PFSK-1 (cell line): ENCODE measurements around the gene CFAP206.

ENCODE experiments used
- FOXP2 ChIP-seq: optimal IDR thresholded peaks from 2 replicates; pipeline ENCODE3; 2011; ENCODE audit warnings: borderline replicate concordance, control low read depth, inconsistent platforms; ENCODE audit not compliant: insufficient read depth; ENCODE audit errors: extremely low read length, extremely low read depth
- POLR2AphosphoS5 ChIP-seq: IDR thresholded peaks from 2 replicates; pipeline ENCODE4 v1.6.1; 2012; ENCODE audit warnings: low read depth, mild to moderate bottlenecking, control low read depth, low read length, moderate library complexity
- REST ChIP-seq, 2 experiments: IDR thresholded peaks; 2 replicates each; pipeline versions ENCODE4 v1.6.1 to v1.8.0; 2011 to 2012; ENCODE audit warnings: low read depth in 2 of 2, low read length in 2 of 2, control low read depth in 1 of 2, inconsistent platforms in 1 of 2, mild to moderate bottlenecking in 1 of 2, moderate library complexity in 1 of 2; ENCODE audit not compliant: insufficient read depth in 1 of 2
- SIN3A ChIP-seq: IDR thresholded peaks from 2 replicates; pipeline ENCODE4 v1.6.1; 2012; ENCODE audit warnings: mild to moderate bottlenecking, low read length, moderate library complexity, borderline replicate concordance; ENCODE audit not compliant: insufficient read depth
- TAF1 ChIP-seq: IDR thresholded peaks from 2 replicates; pipeline ENCODE4 v1.6.1; 2012; ENCODE audit warnings: low read length, control low read depth, borderline replicate concordance; ENCODE audit not compliant: insufficient read depth

CFAP206 gene

GRCh38 chr6:87396595-87397392, 11.0 kb upstream of the CFAP206 start:
- TF ChIP-seq TAF1 = no peak
- no peak for TF ChIP-seq REST (IDR thresholded peaks at IDR 0.05; ENCODE audit: insufficient read depth in 1 of 2, low read depth in 2 of 2, low read length in 2 of 2)
- TF ChIP-seq POLR2AphosphoS5 = no peak
- no peak for TF ChIP-seq SIN3A
- no peak for TF ChIP-seq FOXP2

GRCh38 chr6:87397656-87398055, 10.1 kb upstream of the CFAP206 start:
- no peak for TF ChIP-seq FOXP2
- TF ChIP-seq TAF1 = no peak
- no peak for TF ChIP-seq POLR2AphosphoS5
- no peak for TF ChIP-seq REST (IDR thresholded peaks at IDR 0.05; ENCODE audit: insufficient read depth in 1 of 2, low read depth in 2 of 2, low read length in 2 of 2)
- TF ChIP-seq SIN3A = no peak

GRCh38 chr6:87401832-87402231, 5.9 kb upstream of the CFAP206 start:
- no peak for TF ChIP-seq REST (IDR thresholded peaks at IDR 0.05; ENCODE audit: insufficient read depth in 1 of 2, low read depth in 2 of 2, low read length in 2 of 2)
- no peak for TF ChIP-seq SIN3A
- no peak for TF ChIP-seq TAF1
- no peak for TF ChIP-seq POLR2AphosphoS5
- TF ChIP-seq FOXP2 = no peak

GRCh38 chr6:87407561-87407900, 241 bp upstream of the CFAP206 start:
- TF ChIP-seq REST (IDR thresholded peaks at IDR 0.05; ENCODE audit: insufficient read depth in 1 of 2, low read depth in 2 of 2, low read length in 2 of 2) (no peak), SIN3A (no peak), POLR2AphosphoS5 (no peak), FOXP2 (no peak), TAF1 (no peak)

GRCh38 chr6:87408721-87409155, 966 bp downstream of the CFAP206 start:
- TF ChIP-seq TAF1 (no peak), FOXP2 (no peak), POLR2AphosphoS5 (no peak), SIN3A (no peak)
